ENCODE results near the gene COQ5.

COQ5 gene

GRCh38 chr12:120496413-120497340, 32.3 kb downstream of the COQ5 start:
- Histone ChIP-seq H3F3A (ENCODE audit: control insufficient read depth, insufficient read depth) (peaks cover 44% of the 10 kb centered on the region), H3K79me2 (ENCODE audit: control insufficient read depth, low read length) (peaks cover 34% of the 10 kb centered on the region), H3K4me3 (ENCODE audit: low read length) (peak overlapping the region; percentile 97), H3K36me3 (ENCODE audit: control insufficient read depth, low read length) (peaks cover 50% of the 10 kb centered on the region), H3K4me1 (ENCODE audit: control insufficient read depth, low read length) (peaks cover 20% of the 10 kb centered on the region), H3K9me2 (replicated peaks; ENCODE audit: control insufficient read depth, low read length) (no peaks in the 10 kb centered on the region), H3K9me3 (ENCODE audit: control insufficient read depth, insufficient read depth, low read length) (no peaks in the 10 kb centered on the region), H3K27ac (ENCODE audit: low read depth, low read length) (peak overlapping the region; percentile 83), H4K20me1 (ENCODE audit: control insufficient read depth, insufficient read depth, low read depth, low read length) (peaks cover 11% of the 10 kb centered on the region), H3K4me2 (ENCODE audit: low read length) (peak overlapping the region; percentile 99), H3K27me3 (ENCODE audit: control insufficient read depth, low read length) (no peaks in the 10 kb centered on the region)
- TF ChIP-seq EZH2phosphoT487 (IDR thresholded peaks at IDR 0.05; ENCODE audit: borderline replicate concordance, low read length): no peak
- TF ChIP-seq CTCF (IDR thresholded peaks at IDR 0.05; ENCODE audit: low read depth, low read length, poor library complexity, severe bottlenecking): peak; percentile 48

- Histone ChIP-seq H3K27ac (ENCODE audit: low read depth, low read length) (peak within 1 kb of the TSS; percentile 83), H4K20me1 (ENCODE audit: control insufficient read depth, insufficient read depth, low read depth, low read length) (peaks cover 11% of the 10 kb centered on the region), H3K27me3 (ENCODE audit: control insufficient read depth, low read length) (no peaks in the 10 kb centered on the region), H3K9me3 (ENCODE audit: control insufficient read depth, insufficient read depth, low read length) (no peaks in the 10 kb centered on the region), H3K4me3 (ENCODE audit: low read length) (peak within 1 kb of the TSS; percentile 97), H3K4me1 (ENCODE audit: control insufficient read depth, low read length) (peaks cover 20% of the 10 kb centered on the region), H3F3A (ENCODE audit: control insufficient read depth, insufficient read depth) (peaks cover 41% of the 10 kb centered on the region), H3K4me2 (ENCODE audit: low read length) (peak within 1 kb of the TSS; percentile 99), H3K79me2 (ENCODE audit: control insufficient read depth, low read length) (peaks cover 34% of the 10 kb centered on the region), H3K9me2 (replicated peaks; ENCODE audit: control insufficient read depth, low read length) (no peaks in the 10 kb centered on the region), H3K36me3 (ENCODE audit: control insufficient read depth, low read length) (peaks cover 47% of the 10 kb centered on the region)
- TF ChIP-seq CTCF (IDR thresholded peaks at IDR 0.05; ENCODE audit: low read depth, low read length, poor library complexity, severe bottlenecking) (no peak), EZH2phosphoT487 (IDR thresholded peaks at IDR 0.05; ENCODE audit: borderline replicate concordance, low read length) (no peak)
These were observed 33.1 kb downstream of the COQ5 start, which contains the start of gene DYNLL1 for GRCh38 chr12:120495731-120496412. DYNLL1 (plus strand) TSS chr12:120496113; CDS start chr12:120496422, 309 bp downstream.

GRCh38 chr12:120495186-120495730, 33.7 kb downstream of the COQ5 start:
- no peak overlapping the region for H3K27ac ChIP-seq (ENCODE audit: low read depth, low read length)
- H4K20me1 ChIP-seq (ENCODE audit: control insufficient read depth, insufficient read depth, low read depth, low read length): peaks cover 11% of the 10 kb centered on the region
- peaks cover 20% of the 10 kb centered on the region for H3K4me1 ChIP-seq (ENCODE audit: control insufficient read depth, low read length)
- no peak for TF ChIP-seq EZH2phosphoT487 (IDR thresholded peaks at IDR 0.05; ENCODE audit: borderline replicate concordance, low read length)
- H3K4me2 ChIP-seq (ENCODE audit: low read length): peak overlapping the region; percentile 99
- peaks cover 34% of the 10 kb centered on the region for H3F3A ChIP-seq (ENCODE audit: control insufficient read depth, insufficient read depth)
- H3K9me3 ChIP-seq (ENCODE audit: control insufficient read depth, insufficient read depth, low read length): no peaks in the 10 kb centered on the region
- H3K79me2 ChIP-seq (ENCODE audit: control insufficient read depth, low read length): peaks cover 34% of the 10 kb centered on the region
- H3K36me3 ChIP-seq (ENCODE audit: control insufficient read depth, low read length): peaks cover 47% of the 10 kb centered on the region
- no peaks in the 10 kb centered on the region for H3K27me3 ChIP-seq (ENCODE audit: control insufficient read depth, low read length)
- no peaks in the 10 kb centered on the region for H3K9me2 ChIP-seq (replicated peaks; ENCODE audit: control insufficient read depth, low read length)
- H3K4me3 ChIP-seq (ENCODE audit: low read length): peak overlapping the region; percentile 97
